PC-9 (cell line): ENCODE data around the gene CDC42BPB. TPM values are rescaled to one million over a fixed set of nuclear protein-coding genes. Genes with fewer than 3 reads are reported as not detected.

ENCODE experiments used
- BruUV-seq: library from RNA; stranded (reverse); fragments of 400-500 nt; replicated peaks from 2 replicates; lab custom pipeline; 2021; lab: Mats Ljungman, UMichigan
- CTCF ChIA-PET: fragments of 300-600 bp; sonication (Branson Sonifier 250); formaldehyde crosslinking; loops from one replicate; lab custom pipeline; 2022; ENCODE audit warnings: antibody characterized with exemption; lab: Charles Lee
- POLR2A ChIA-PET: fragments of 300-600 bp; sonication (Branson Sonifier 250); formaldehyde crosslinking; loops from one replicate; lab custom pipeline; 2022; ENCODE audit warnings: antibody characterized with exemption; ENCODE audit not compliant: unreplicated experiment; lab: Charles Lee
- DNase-seq, 2 experiments: peaks; one replicate each; pipeline versions ENCODE4 v3.0.0 to v3.0.0-alpha.2; 2015 to 2022; ENCODE audit warnings: mixed read lengths in 1 of 2
- H2AFZ ChIP-seq: fragments of 200-600 bp; sonication (generic); 2 replicates; pipeline ENCODE4 v1.8.1; 2017; ENCODE audit warnings: antibody characterized with exemption
- H3F3A ChIP-seq: fragments of 200-600 bp; sonication (generic); 2 replicates; pipeline ENCODE4 v1.8.1; 2017; ENCODE audit warnings: antibody characterized with exemption, mild to moderate bottlenecking, low read depth; ENCODE audit not compliant: insufficient read depth
- H3K27ac ChIP-seq: fragments of 200-600 bp; sonication (generic); 2 replicates; pipeline ENCODE4 v1.6.1; 2016; ENCODE audit warnings: mixed run types
- H3K27me3 ChIP-seq: fragments of 200-600 bp; sonication (generic); 2 replicates; pipeline ENCODE4 v1.6.1; 2016; ENCODE audit warnings: low read depth, mixed run types; ENCODE audit not compliant: insufficient read depth
- H3K36me3 ChIP-seq: fragments of 200-600 bp; sonication (generic); 2 replicates; pipeline ENCODE4 v1.6.1; 2016; ENCODE audit warnings: low read depth, mixed run types
- H3K4me1 ChIP-seq: fragments of 200-600 bp; sonication (generic); replicated peaks from 2 replicates; pipeline ENCODE4 v1.6.1; 2016; ENCODE audit warnings: mixed run types; ENCODE audit not compliant: insufficient read depth
- H3K4me2 ChIP-seq: fragments of 200-600 bp; sonication (generic); 2 replicates; pipeline ENCODE4 v1.6.1; 2017; ENCODE audit warnings: mixed run types
- H3K4me3 ChIP-seq: fragments of 200-600 bp; sonication (generic); 2 replicates; pipeline ENCODE4 v1.6.1; 2016; ENCODE audit warnings: mixed run types
- H3K79me2 ChIP-seq: fragments of 200-600 bp; sonication (generic); 2 replicates; pipeline ENCODE4 v1.6.1; 2017; ENCODE audit warnings: low read depth, mixed run types
- H3K9me2 ChIP-seq: fragments of 200-600 bp; sonication (generic); 2 replicates; pipeline ENCODE4 v1.8.1; 2017; ENCODE audit warnings: mild to moderate bottlenecking; ENCODE audit not compliant: insufficient read depth
- H3K9me3 ChIP-seq: fragments of 200-600 bp; sonication (generic); 2 replicates; pipeline ENCODE4 v1.8.1; 2016; ENCODE audit warnings: low read depth; ENCODE audit not compliant: insufficient read depth
- H4K20me1 ChIP-seq: fragments of 200-600 bp; sonication (generic); 2 replicates; pipeline ENCODE4 v1.8.1; 2017; ENCODE audit not compliant: insufficient read depth
- EZH2 ChIP-seq: fragments of 200-600 bp; sonication (generic); IDR thresholded peaks from 2 replicates; pipeline ENCODE4 v1.8.0; 2017; ENCODE audit warnings: antibody characterized with exemption, low read depth
- intact Hi-C: fragments of 100-400 bp; cut with micrococcal nuclease; formaldehyde crosslinking; loops from one replicate; pipeline ENCODE4 v1.10.0; 2022; ENCODE audit not compliant: unreplicated experiment
- total RNA-seq: library from RNA; stranded (reverse); gene quantifications from 2 replicates; pipeline ENCODE4 v1.2.3, GENCODE V29; 2021
- TF ChIP-seq, protein P1 (sequence below): fragments of 200-600 bp; sonication (generic); conservative IDR thresholded peaks from 2 replicates; pipeline ENCODE4 v1.6.1; 2017; ENCODE audit warnings: mixed run types, antibody characterized with exemption, mild to moderate bottlenecking, moderate library complexity

CDC42BPB gene
- total RNA-seq, 1 experiment from 2014 or later = 203 TPM

DNA sequence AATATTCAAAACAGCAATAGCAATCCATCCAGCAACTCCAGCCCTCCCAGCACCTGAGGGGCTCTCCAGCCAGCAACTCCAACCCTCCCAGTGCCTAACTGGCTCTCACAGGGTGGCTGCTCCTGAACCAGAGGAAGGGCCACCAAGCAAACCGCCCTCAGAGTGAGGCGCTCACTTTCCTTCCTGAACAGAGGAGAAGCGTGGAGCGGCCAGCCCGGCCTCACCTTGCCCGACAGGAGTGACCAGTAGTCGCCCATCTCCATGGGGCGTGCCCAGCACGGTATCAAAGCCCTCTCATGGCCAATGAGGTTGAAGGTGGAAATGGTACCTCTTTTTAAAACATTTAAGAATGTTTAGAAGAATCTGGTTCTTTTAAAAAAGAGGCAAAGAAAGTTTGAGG is 27.4 kb downstream of the CDC42BPB start:
- Histone ChIP-seq H2AFZ (no peak overlapping the region), H3K4me3 (no peak overlapping the region), H3F3A (peaks cover 80% of the 10 kb centered on the region), H3K4me2 (no peak overlapping the region), H3K9me2 (no peaks in the 10 kb centered on the region), H3K79me2 (peaks cover 94% of the 10 kb centered on the region), H3K9me3 (no peaks in the 10 kb centered on the region), H3K4me1 (peaks cover 56% of the 10 kb centered on the region), H4K20me1 (peaks cover 19% of the 10 kb centered on the region), H3K27me3 (no peaks in the 10 kb centered on the region), H3K27ac (0 out of 2 replicates have a peak overlapping the region, but pooled peaks have one; percentile 1), H3K36me3 (no peaks in the 10 kb centered on the region)
- ChIA-PET POLR2A (no interaction called here), CTCF (interaction anchor here (0.6 to 0.7 kb wide), 2 partner anchors 96 to 156 kb away, joined by 3 read pairs; no protein-coding TSS in a partner anchor)
- DNase-seq = no peak
- TF ChIP-seq, protein P1, sequence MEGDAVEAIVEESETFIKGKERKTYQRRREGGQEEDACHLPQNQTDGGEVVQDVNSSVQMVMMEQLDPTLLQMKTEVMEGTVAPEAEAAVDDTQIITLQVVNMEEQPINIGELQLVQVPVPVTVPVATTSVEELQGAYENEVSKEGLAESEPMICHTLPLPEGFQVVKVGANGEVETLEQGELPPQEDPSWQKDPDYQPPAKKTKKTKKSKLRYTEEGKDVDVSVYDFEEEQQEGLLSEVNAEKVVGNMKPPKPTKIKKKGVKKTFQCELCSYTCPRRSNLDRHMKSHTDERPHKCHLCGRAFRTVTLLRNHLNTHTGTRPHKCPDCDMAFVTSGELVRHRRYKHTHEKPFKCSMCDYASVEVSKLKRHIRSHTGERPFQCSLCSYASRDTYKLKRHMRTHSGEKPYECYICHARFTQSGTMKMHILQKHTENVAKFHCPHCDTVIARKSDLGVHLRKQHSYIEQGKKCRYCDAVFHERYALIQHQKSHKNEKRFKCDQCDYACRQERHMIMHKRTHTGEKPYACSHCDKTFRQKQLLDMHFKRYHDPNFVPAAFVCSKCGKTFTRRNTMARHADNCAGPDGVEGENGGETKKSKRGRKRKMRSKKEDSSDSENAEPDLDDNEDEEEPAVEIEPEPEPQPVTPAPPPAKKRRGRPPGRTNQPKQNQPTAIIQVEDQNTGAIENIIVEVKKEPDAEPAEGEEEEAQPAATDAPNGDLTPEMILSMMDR = no peak
- TF ChIP-seq EZH2 = no peak
- intact Hi-C loops = no loop called here
- BruUV-seq = no TSS peak

GRCh38 chr14:103028772-103029171 is 28.6 kb downstream of the CDC42BPB start:
- peak overlapping the region; percentile 66 for H3K4me2 ChIP-seq
- TF ChIP-seq, protein P1 = no peak
- no peak for TF ChIP-seq EZH2
- ChIA-PET CTCF (interaction anchor here (0.8 kb wide), 1 partner anchor 31 kb away, joined by 3 read pairs; no protein-coding TSS in a partner anchor), POLR2A (no interaction called here)
- intact Hi-C loops = no loop called here
- H3K9me3 ChIP-seq = no peaks in the 10 kb centered on the region
- H4K20me1 ChIP-seq = peaks cover 15% of the 10 kb centered on the region
- no peak overlapping the region for H3K4me3 ChIP-seq
- no peak for DNase-seq
- BruUV-seq = no TSS peak
- peaks cover 94% of the 10 kb centered on the region for H3K79me2 ChIP-seq
- H2AFZ ChIP-seq = no peak overlapping the region
- no peaks in the 10 kb centered on the region for H3K9me2 ChIP-seq
- peaks cover 68% of the 10 kb centered on the region for H3K4me1 ChIP-seq
- H3K27ac ChIP-seq = peak overlapping the region; percentile 89
- H3K36me3 ChIP-seq = no peaks in the 10 kb centered on the region
- peaks cover 68% of the 10 kb centered on the region for H3F3A ChIP-seq
- H3K27me3 ChIP-seq = no peaks in the 10 kb centered on the region

DNA sequence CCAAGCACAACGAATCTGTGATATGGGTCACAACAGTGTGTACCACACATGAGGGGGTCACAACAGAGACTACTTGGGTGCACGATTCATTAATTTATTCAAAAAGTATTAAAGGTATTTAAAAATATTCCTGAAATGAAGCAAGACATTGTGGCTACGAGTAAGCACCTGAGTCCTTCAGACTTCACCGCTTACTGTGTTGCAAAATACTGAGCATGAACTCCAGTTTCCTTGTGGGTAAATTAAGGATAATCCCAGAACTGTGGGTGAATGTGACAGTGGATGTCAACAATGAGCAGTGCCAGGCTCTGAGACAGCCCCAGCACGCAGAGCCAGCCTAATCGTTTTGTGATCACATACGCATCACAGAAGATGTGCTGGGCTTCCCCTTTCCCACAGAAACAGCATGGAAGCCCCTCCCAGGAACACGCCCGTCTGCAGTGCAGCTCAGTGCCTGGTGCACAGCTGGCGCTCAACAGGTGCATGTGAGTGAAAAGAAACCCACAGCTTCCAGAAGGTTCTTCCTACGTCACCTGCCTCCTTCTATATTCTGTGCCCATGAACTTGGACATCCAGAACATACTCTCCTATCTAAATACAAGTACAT is 29.1 kb downstream of the CDC42BPB start:
- H3K9me2 ChIP-seq = no peaks in the 10 kb centered on the region
- intact Hi-C loops = no loop called here
- no peaks in the 10 kb centered on the region for H3K9me3 ChIP-seq
- peaks cover 69% of the 10 kb centered on the region for H3F3A ChIP-seq
- H4K20me1 ChIP-seq = peaks cover 11% of the 10 kb centered on the region; the same call in 1 of the 2 replicates
- ChIA-PET CTCF (interaction anchor here (0.6 to 0.8 kb wide), 2 partner anchors 32 to 42 kb away, joined by 3 read pairs; no protein-coding TSS in a partner anchor), POLR2A (no interaction called here)
- no peak overlapping the region for H2AFZ ChIP-seq
- H3K79me2 ChIP-seq = peaks cover 93% of the 10 kb centered on the region
- BruUV-seq = no TSS peak
- H3K27me3 ChIP-seq = no peaks in the 10 kb centered on the region
- H3K27ac ChIP-seq = peak overlapping the region; percentile 89
- DNase-seq = peak in 1 of 2 experiments; percentile 75
- TF ChIP-seq EZH2 = no peak
- TF ChIP-seq, protein P1 = no peak
- peaks cover 69% of the 10 kb centered on the region for H3K4me1 ChIP-seq
- H3K36me3 ChIP-seq = no peaks in the 10 kb centered on the region
- H3K4me3 ChIP-seq = no peak overlapping the region
- H3K4me2 ChIP-seq = peak overlapping the region; percentile 66
